Memory B cell (primary cell): Measurements from ENCODE around the gene BPI.

Experiments
- ATAC-seq: fragments of 150-1000 bp; cut with Tn5 transposase; 2 replicates; pipeline ENCODE4 v1.10.0; 2021; ENCODE audit warnings: low read depth, mild to moderate bottlenecking, moderate library complexity
- DNase-seq, 2 donors: peaks; one replicate each; pipeline ENCODE4 v3.0.0; 2022; ENCODE audit warnings: low spot score in 2 of 2
- H3K27ac Mint-ChIP-seq: one replicate; pipeline ENCODE4 v1.8.0; 2022; ENCODE audit warnings: mild to moderate bottlenecking, moderate library complexity, mixed read lengths
- H3K27me3 Mint-ChIP-seq: one replicate; pipeline ENCODE4 v1.8.0; 2022; ENCODE audit warnings: mixed read lengths
- H3K36me3 Mint-ChIP-seq: one replicate; pipeline ENCODE4 v1.8.0; 2022; ENCODE audit warnings: mild to moderate bottlenecking, mixed read lengths
- H3K4me1 Mint-ChIP-seq: one replicate; pipeline ENCODE4 v1.8.0; 2022; ENCODE audit warnings: mixed read lengths
- H3K4me3 Mint-ChIP-seq: one replicate; pipeline ENCODE4 v1.8.0; 2022; ENCODE audit warnings: mild to moderate bottlenecking, moderate library complexity, mixed read lengths
- H3K9me3 Mint-ChIP-seq: one replicate; pipeline ENCODE4 v1.8.0; 2022; ENCODE audit warnings: mixed read lengths

BPI gene

DNA sequence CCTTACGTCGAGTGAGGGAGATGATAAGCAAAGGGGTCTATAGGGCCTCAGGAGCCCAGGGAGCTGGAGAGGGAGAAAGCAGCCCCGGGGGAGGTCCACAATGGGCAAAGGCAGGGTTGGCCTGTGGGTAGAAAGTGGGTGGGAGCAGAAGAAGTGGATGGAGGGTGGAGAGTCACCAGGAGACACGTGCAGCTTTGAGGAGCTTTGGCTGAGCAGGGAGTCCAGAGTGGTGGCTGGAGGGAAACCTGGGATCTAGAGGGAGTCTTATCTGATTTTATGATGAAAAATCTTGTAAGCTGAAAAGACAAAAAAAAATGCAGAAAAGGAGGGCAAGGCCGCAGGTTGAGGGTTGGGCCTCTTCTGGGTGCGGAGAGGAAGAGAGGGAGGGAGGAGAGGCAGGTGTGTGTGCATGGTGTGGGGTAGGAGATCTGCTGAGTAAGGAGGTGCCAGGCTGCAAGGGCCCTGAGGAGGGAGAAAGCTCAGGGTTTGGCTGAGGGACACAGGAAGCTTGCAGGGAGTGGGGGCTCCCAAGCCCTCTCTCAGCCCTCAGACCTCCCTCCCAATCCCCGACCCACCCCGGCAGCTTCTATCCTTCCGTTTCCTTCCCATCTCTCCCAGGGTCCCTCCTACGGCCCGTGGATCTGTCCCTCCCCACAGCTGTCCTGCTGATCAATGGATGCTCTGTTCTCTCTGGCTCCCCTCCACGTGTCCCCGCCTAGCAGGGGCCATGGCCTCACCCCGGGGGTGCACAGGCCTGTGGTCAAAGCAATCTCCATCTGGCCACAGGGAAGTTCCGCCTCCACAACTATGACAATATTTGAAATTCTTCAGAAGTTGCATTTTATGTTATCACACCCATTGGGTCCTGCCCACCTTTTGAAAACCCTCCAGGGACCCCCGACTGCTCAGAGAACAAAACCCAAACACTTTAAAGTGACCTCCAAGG lies 17.1 kb upstream of the BPI start:
- Mint-ChIP-seq H3K27me3 (peaks cover 8% of the 10 kb centered on the region), H3K36me3 (no peaks in the 10 kb centered on the region), H3K9me3 (no peaks in the 10 kb centered on the region), H3K4me1 (no peaks in the 10 kb centered on the region), H3K27ac (no peak overlapping the region), H3K4me3 (no peak overlapping the region)
- ATAC-seq (no peak), DNase-seq (no peak)

GRCh38 chr20:38290829-38291814 lies 12.8 kb upstream of the BPI start:
- Mint-ChIP-seq H3K27ac (no peak overlapping the region), H3K36me3 (no peaks in the 10 kb centered on the region), H3K9me3 (no peaks in the 10 kb centered on the region), H3K4me3 (no peak overlapping the region), H3K27me3 (peaks cover 16% of the 10 kb centered on the region), H3K4me1 (no peaks in the 10 kb centered on the region)
- DNase-seq (no peak), ATAC-seq (no peak)

- Mint-ChIP-seq H3K4me1 (no peaks in the 10 kb centered on the region), H3K27ac (no peak overlapping the region), H3K4me3 (no peak overlapping the region), H3K27me3 (peaks cover 12% of the 10 kb centered on the region), H3K9me3 (no peaks in the 10 kb centered on the region), H3K36me3 (no peaks in the 10 kb centered on the region)
- ATAC-seq (no peak), DNase-seq (no peak)
Observed at GRCh38 chr20:38291966-38292365, 12.0 kb upstream of the BPI start.

DNA sequence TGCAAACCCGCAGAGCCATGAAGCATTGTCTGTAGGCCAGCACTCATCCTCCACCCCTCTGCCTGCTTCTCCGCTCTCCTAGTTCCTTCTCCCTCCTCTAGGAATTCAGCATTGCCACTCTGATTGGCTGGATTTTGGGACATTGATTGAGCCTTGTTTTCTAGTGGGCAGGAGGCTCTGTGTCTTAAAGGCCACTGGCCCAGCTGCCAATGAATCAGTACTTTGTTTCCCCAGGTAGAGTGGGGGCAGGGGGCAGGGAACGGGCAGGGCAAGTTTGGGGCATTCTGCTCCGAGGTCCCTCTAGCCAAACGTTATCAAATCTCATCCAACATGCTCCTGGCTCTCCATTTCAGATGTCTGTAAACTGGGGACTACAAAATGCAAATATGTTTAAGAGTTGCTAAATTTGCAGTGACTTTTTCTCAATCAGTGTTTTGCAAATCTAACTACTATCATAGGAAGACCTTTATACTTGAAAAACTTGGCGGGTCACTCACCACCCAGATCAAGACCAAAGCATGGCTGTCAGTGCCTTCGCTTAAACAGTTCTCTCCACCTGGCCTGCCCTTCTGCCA lies 10.4 kb upstream of the BPI start:
- DNase-seq (no peak), ATAC-seq (no peak)
- Mint-ChIP-seq H3K36me3 (no peaks in the 10 kb centered on the region), H3K27me3 (peaks cover 12% of the 10 kb centered on the region), H3K4me3 (no peak overlapping the region), H3K9me3 (no peaks in the 10 kb centered on the region), H3K4me1 (no peaks in the 10 kb centered on the region), H3K27ac (no peak overlapping the region)

GRCh38 chr20:38294076-38294591 lies 9.8 kb upstream of the BPI start:
- Mint-ChIP-seq H3K36me3 (no peaks in the 10 kb centered on the region), H3K27me3 (peaks cover 12% of the 10 kb centered on the region), H3K9me3 (no peaks in the 10 kb centered on the region), H3K27ac (no peak overlapping the region), H3K4me1 (no peaks in the 10 kb centered on the region), H3K4me3 (no peak overlapping the region)
- DNase-seq = no peak
- ATAC-seq = no peak

DNA sequence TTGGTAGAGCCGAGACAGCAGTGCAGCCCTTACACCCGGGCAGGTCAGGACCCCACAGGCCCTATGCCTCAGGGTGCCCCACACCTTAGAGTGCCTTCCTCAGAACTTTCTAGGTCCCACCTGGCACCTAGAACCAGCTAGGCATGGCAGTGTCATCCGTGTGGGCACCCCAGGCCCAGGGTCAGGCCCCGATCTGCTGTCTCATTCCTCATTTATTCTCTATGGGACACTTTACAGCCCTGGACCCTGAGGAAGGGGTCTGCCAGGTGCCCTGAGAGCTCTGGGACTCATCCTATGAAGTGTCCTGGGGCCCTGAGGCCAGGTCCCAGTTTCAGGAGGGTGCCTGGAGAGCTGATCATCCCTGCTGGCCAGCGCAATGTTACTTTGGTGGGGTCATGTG lies 8.1 kb upstream of the BPI start:
- DNase-seq = no peak
- Mint-ChIP-seq H3K4me1 (no peaks in the 10 kb centered on the region), H3K36me3 (no peaks in the 10 kb centered on the region), H3K27ac (no peak overlapping the region), H3K9me3 (no peaks in the 10 kb centered on the region), H3K4me3 (no peak overlapping the region), H3K27me3 (peaks cover 12% of the 10 kb centered on the region)
- no peak for ATAC-seq

- no peaks in the 10 kb centered on the region for H3K4me1 Mint-ChIP-seq
- no peaks in the 10 kb centered on the region for H3K9me3 Mint-ChIP-seq
- H3K36me3 Mint-ChIP-seq = no peaks in the 10 kb centered on the region
- DNase-seq = no peak
- ATAC-seq = no peak
- H3K27ac Mint-ChIP-seq = no peak overlapping the region
- H3K27me3 Mint-ChIP-seq = peaks cover 15% of the 10 kb centered on the region
- no peak overlapping the region for H3K4me3 Mint-ChIP-seq
Observed at GRCh38 chr20:38296433-38296832, 7.5 kb upstream of the BPI start.

DNA sequence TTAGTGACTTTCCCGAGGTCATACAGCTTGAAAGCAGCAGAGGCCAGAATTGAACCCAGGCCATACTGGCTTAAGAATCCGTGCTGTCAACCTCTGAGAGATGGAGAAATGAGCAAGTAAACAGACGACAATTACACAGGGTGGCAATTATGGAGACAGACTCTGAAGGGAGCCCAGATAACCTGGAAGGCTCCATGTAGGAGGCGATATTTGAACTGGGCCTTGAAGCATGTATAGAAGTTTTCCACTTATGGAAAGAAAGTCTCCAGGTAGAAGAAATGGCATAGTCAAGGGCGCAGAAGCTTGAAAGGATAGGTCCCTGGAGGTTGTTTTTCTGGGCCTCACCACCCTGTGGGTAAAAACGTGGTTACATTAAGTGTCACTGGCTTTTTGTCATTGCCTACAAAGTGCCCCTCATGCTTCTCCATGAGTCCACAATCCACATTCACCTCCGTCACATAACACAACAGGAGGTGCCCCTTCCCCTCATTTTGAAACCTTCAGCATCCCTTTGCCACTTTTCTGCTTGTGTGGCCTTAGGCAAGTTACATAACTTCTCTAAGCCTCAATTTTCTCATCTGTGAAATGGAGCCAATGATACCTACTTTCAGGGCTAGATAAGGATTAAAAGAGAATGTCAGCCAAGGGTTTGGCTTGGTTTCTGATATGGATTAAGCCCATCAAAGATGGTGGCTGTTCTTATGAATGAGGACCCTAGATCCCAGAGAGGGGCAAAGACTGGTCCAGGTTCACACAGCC lies 5.9 kb upstream of the BPI start:
- peaks cover 14% of the 10 kb centered on the region for H3K27me3 Mint-ChIP-seq
- ATAC-seq = no peak
- H3K4me3 Mint-ChIP-seq = no peak overlapping the region

GRCh38 chr20:38298768-38299288 lies 5.1 kb upstream of the BPI start:
- ATAC-seq (no peak), DNase-seq (no peak)
- peaks cover 18% of the 10 kb centered on the region for H3K27me3 Mint-ChIP-seq
- H3K4me1 Mint-ChIP-seq = peaks cover 2% of the 10 kb centered on the region
- no peaks in the 10 kb centered on the region for H3K36me3 Mint-ChIP-seq
- no peaks in the 10 kb centered on the region for H3K9me3 Mint-ChIP-seq
- no peak overlapping the region for H3K4me3 Mint-ChIP-seq
- no peak overlapping the region for H3K27ac Mint-ChIP-seq

More for the DNA sequence above, 5.9 kb upstream of the BPI start:
- Mint-ChIP-seq H3K9me3 (no peaks in the 10 kb centered on the region), H3K36me3 (no peaks in the 10 kb centered on the region), H3K27ac (no peak overlapping the region), H3K4me1 (no peaks in the 10 kb centered on the region)
- DNase-seq = no peak

DNA sequence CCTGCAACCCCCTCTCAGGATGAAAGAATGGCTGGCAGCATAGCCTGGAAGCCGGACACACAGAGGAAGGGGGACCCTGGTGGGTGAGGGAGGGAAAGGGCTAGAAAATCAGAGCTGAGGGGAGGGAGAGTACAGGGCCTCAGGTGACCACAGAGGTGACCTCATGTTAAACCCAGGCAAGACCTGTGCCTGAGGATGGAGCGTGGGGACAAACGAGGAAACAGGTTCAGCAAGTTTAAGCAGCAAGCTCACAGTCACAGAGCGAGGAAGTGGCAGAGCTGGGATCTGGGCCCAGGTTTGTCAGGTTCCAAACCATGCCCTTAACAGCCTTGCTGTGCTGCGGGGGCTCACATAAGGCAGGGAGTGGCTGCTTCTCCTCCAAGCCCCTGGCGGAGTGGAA lies 4.0 kb upstream of the BPI start:
- no peaks in the 10 kb centered on the region for H3K9me3 Mint-ChIP-seq
- H3K27ac Mint-ChIP-seq = no peak overlapping the region
- peaks cover 20% of the 10 kb centered on the region for H3K27me3 Mint-ChIP-seq
- DNase-seq (no peak), ATAC-seq (no peak)
- no peaks in the 10 kb centered on the region for H3K36me3 Mint-ChIP-seq
- peaks cover 4% of the 10 kb centered on the region for H3K4me1 Mint-ChIP-seq
- no peak overlapping the region for H3K4me3 Mint-ChIP-seq

GRCh38 chr20:38300438-38300837 lies 3.5 kb upstream of the BPI start:
- no peaks in the 10 kb centered on the region for H3K9me3 Mint-ChIP-seq
- peaks cover 4% of the 10 kb centered on the region for H3K4me1 Mint-ChIP-seq
- no peak overlapping the region for H3K27ac Mint-ChIP-seq
- H3K36me3 Mint-ChIP-seq = no peaks in the 10 kb centered on the region
- ATAC-seq = no peak
- DNase-seq = no peak
- peaks cover 25% of the 10 kb centered on the region for H3K27me3 Mint-ChIP-seq
- H3K4me3 Mint-ChIP-seq = no peak overlapping the region

- ATAC-seq (no peak), DNase-seq (no peak)
- Mint-ChIP-seq H3K4me3 (no peak overlapping the region), H3K27me3 (peaks cover 28% of the 10 kb centered on the region), H3K27ac (no peak overlapping the region), H3K9me3 (no peaks in the 10 kb centered on the region), H3K36me3 (no peaks in the 10 kb centered on the region), H3K4me1 (peaks cover 4% of the 10 kb centered on the region)
Observed at GRCh38 chr20:38301309-38301708, 2.6 kb upstream of the BPI start.

- Mint-ChIP-seq H3K4me3 (no peak overlapping the region), H3K9me3 (no peaks in the 10 kb centered on the region), H3K36me3 (no peaks in the 10 kb centered on the region), H3K4me1 (peaks cover 4% of the 10 kb centered on the region), H3K27ac (no peak overlapping the region), H3K27me3 (peaks cover 34% of the 10 kb centered on the region)
- DNase-seq (no peak), ATAC-seq (no peak)
Observed at GRCh38 chr20:38302786-38303185, 1.2 kb upstream of the BPI start.
